Measurements from ENCODE around the gene KIF16B. TPM values are rescaled to one million over a fixed set of nuclear protein-coding genes. Genes with fewer than 3 reads are reported as not detected.

KIF16B gene
- total RNA-seq, 1 experiment from 2014 or later = 7.0 TPM

GRCh38 chr20:16451982-16452381 is 121.3 kb downstream of the KIF16B start (continued):
- TF ChIP-seq ZNF274 (IDR thresholded peaks at IDR 0.05; ENCODE audit: low read depth, low read length) (no peak), MAX (IDR thresholded peaks at IDR 0.05) (no peak)

GRCh38 chr20:16451001-16451400 is 122.2 kb downstream of the KIF16B start:
- Histone ChIP-seq H3K4me1 (ENCODE audit: control insufficient read depth in 1 of 2, insufficient read depth in 2 of 2, low read length in 2 of 2) (no peaks in the 10 kb centered on the region), H3K27ac (ENCODE audit: low read depth, low read length) (no peak overlapping the region), H3K27me3 (ENCODE audit: insufficient read depth, low read length) (no peaks in the 10 kb centered on the region), H3K4me2 (ENCODE audit: low read length) (no peak overlapping the region), H2AFZ (ENCODE audit: low read depth, low read length, poor library complexity, severe bottlenecking) (no peak overlapping the region), H3K9ac (ENCODE audit: low read length) (no peak overlapping the region), H3K36me3 (ENCODE audit: control insufficient read depth in 1 of 2, insufficient read depth in 2 of 2, low read length in 2 of 2) (no peaks in the 10 kb centered on the region), H3K79me2 (ENCODE audit: insufficient read depth, low read length) (no peaks in the 10 kb centered on the region), H3K9me3 (ENCODE audit: control insufficient read depth in 1 of 2, insufficient read depth in 1 of 2, low read depth in 1 of 2, low read length in 2 of 2) (no peaks in the 10 kb centered on the region), H4K20me1 (ENCODE audit: insufficient read depth) (no peaks in the 10 kb centered on the region), H3K9me2 (ENCODE audit: insufficient read depth) (no peaks in the 10 kb centered on the region), H3K4me3 (replicated peaks in 1 of 2; ENCODE audit: low read depth in 1 of 2, low read length in 2 of 2) (no peak overlapping the region)
- no peak for TF ChIP-seq SRF (IDR thresholded peaks at IDR 0.05; ENCODE audit: low read depth)
- TF ChIP-seq TCF7L2 (IDR thresholded peaks at IDR 0.05; ENCODE audit: borderline replicate concordance, extremely low read depth, insufficient read depth, insufficient read length) = no peak
- TF ChIP-seq EZH2phosphoT487 (IDR thresholded peaks at IDR 0.05; ENCODE audit: borderline replicate concordance) = no peak
- no peak for TF ChIP-seq CBX3 (IDR thresholded peaks at IDR 0.05; ENCODE audit: low read depth)
- no peak for TF ChIP-seq REST (IDR thresholded peaks at IDR 0.05; ENCODE audit: low read depth)
- TF ChIP-seq ZFX (IDR thresholded peaks at IDR 0.05) = no peak
- no peak for TF ChIP-seq POLR2A (IDR thresholded peaks at IDR 0.05; ENCODE audit: borderline replicate concordance, extremely low read depth, insufficient read depth, insufficient read length)
- no peak for TF ChIP-seq EZH2 (IDR thresholded peaks at IDR 0.05)
- no peak for TF ChIP-seq ATF3 (IDR thresholded peaks at IDR 0.05)
- no peak for TF ChIP-seq RAD21 (IDR thresholded peaks at IDR 0.05; ENCODE audit: low read depth)
- TF ChIP-seq ZNF274 (IDR thresholded peaks at IDR 0.05; ENCODE audit: low read depth, low read length) = no peak
- TF ChIP-seq JUND (IDR thresholded peaks at IDR 0.05) = no peak
- TF ChIP-seq FOSL1 (IDR thresholded peaks at IDR 0.05; ENCODE audit: low read depth) = no peak
- TF ChIP-seq MAX (IDR thresholded peaks at IDR 0.05) = no peak
- TF ChIP-seq POLR2AphosphoS5 (IDR thresholded peaks at IDR 0.05; ENCODE audit: low read depth, low read length) = no peak
- TF ChIP-seq SP1 (IDR thresholded peaks at IDR 0.05; ENCODE audit: low read depth) = no peak
- no peak for TF ChIP-seq ELF1 (IDR thresholded peaks at IDR 0.05; ENCODE audit: borderline replicate concordance, low read depth)
- TF ChIP-seq CEBPB (IDR thresholded peaks at IDR 0.05; ENCODE audit: low read depth) = no peak
- ATAC-seq (no peak), DNase-seq (ENCODE audit: low read depth, low spot score) (no peak)
- RAD21 ChIA-PET (ENCODE audit: low non-redundant PET in 1 of 2, low total read pairs in 2 of 2, uncharacterized antibody in 2 of 2, unreplicated experiment in 2 of 2) = no interaction called here
- intact Hi-C loops (cut with micrococcal nuclease) = no loop called here
- CTCF ChIA-PET = no interaction called here
- POLR2A ChIA-PET = no interaction called here
- no TSS peak for BruUV-seq (replicated peaks)
